DOHH2 (cell line): ENCODE measurements around the gene MRPS23.

Source experiments
- EZH2phosphoT487 ChIP-seq: fragments of 200-600 bp; sonication (generic); IDR thresholded peaks from 2 replicates; pipeline ENCODE4 v1.6.1; 2017; ENCODE audit warnings: borderline replicate concordance, mild to moderate bottlenecking, antibody characterized with exemption, low read length, moderate library complexity, mixed read lengths
- TF ChIP-seq, protein P1 (sequence below): fragments of 200-600 bp; sonication (generic); IDR thresholded peaks from one replicate; pipeline ENCODE4 v1.5.1; 2014; ENCODE audit warnings: antibody characterized with exemption, mild to moderate bottlenecking, low read depth, low read length; ENCODE audit not compliant: poor library complexity, severe bottlenecking

DNA sequence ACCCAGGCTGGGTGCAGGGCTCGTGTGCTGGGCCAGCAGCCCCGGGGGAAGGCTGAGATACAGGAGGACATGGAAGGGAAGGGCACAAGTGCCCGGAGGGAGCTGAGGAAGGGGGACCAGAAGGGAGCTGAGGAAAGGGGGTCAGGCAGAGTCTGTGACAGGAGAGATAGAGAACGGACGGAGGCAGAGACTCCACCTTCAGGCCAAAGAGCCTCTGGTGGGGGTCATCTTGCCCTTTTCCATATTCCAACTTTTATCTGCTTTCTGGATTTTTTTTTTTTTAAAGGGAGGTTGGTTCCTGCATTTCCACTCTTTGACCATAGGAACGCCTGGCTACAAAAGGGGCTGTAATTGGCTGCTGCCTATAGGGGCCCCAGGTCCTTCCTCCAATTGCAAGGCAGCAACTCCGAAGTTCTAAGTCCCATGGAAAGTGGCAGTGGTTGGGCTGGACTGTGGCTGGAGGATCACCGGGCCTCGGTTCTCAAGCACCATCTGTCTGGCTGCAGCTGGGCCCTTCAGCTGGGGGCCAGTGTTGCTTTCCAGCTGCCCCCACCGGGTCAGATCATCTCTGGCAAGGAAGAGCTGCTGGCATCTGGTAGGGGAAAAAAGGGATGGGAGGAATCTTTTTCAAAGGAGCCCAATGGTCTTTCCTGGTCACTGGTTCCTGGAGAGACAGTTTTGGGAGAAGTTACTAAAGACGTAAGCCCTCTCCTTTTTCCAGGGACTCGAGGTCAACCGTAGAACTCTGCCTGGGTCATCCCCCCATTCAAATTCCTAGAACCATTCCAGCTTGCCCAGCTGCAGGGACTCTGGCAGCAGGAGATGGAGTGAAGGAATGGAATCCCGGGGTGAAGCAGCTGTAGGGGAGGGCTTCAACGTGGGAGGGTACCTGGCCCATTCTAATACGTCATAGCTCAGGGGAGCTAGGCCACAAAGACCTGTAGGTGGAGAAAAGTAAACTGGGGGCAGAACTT lies 13.1 kb upstream of the MRPS23 start:
- TF ChIP-seq, protein P1, sequence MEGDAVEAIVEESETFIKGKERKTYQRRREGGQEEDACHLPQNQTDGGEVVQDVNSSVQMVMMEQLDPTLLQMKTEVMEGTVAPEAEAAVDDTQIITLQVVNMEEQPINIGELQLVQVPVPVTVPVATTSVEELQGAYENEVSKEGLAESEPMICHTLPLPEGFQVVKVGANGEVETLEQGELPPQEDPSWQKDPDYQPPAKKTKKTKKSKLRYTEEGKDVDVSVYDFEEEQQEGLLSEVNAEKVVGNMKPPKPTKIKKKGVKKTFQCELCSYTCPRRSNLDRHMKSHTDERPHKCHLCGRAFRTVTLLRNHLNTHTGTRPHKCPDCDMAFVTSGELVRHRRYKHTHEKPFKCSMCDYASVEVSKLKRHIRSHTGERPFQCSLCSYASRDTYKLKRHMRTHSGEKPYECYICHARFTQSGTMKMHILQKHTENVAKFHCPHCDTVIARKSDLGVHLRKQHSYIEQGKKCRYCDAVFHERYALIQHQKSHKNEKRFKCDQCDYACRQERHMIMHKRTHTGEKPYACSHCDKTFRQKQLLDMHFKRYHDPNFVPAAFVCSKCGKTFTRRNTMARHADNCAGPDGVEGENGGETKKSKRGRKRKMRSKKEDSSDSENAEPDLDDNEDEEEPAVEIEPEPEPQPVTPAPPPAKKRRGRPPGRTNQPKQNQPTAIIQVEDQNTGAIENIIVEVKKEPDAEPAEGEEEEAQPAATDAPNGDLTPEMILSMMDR: no peak
- no peak for TF ChIP-seq EZH2phosphoT487
